T-helper 17 cell (primary cell): ENCODE data around the gene ARMC12. TPM values are rescaled to one million over a fixed set of nuclear protein-coding genes. Genes with fewer than 3 reads are reported as not detected.

Experiments
- ATAC-seq: fragments of 150-1000 bp; cut with Tn5 transposase; 2 replicates; pipeline ENCODE4 v1.10.0; 2021; ENCODE audit warnings: mild to moderate bottlenecking, moderate library complexity
- DNase-seq, 3 donors: peaks; one replicate each; pipeline versions ENCODE4 v3.0.0 to v3.0.0-alpha.2; 2020 to 2021
- H3K9me3 ChIP-seq: one replicate; pipeline ENCODE4 v1.7.0; 2013; ENCODE audit warnings: low read length, mild to moderate bottlenecking; ENCODE audit not compliant: control insufficient read depth, poor library complexity, severe bottlenecking
- H3K27ac Mint-ChIP-seq: one replicate; pipeline ENCODE4 v1.8.0; 2022; ENCODE audit warnings: mild to moderate bottlenecking, moderate library complexity, mixed read lengths
- H3K27me3 Mint-ChIP-seq: one replicate; pipeline ENCODE4 v1.8.0; 2022; ENCODE audit warnings: mixed read lengths
- H3K36me3 Mint-ChIP-seq: one replicate; pipeline ENCODE4 v1.8.0; 2022; ENCODE audit warnings: low read depth, mixed read lengths
- H3K4me1 Mint-ChIP-seq: one replicate; pipeline ENCODE4 v1.8.0; 2022; ENCODE audit warnings: mild to moderate bottlenecking, mixed read lengths
- H3K4me3 Mint-ChIP-seq: one replicate; pipeline ENCODE4 v1.8.0; 2022; ENCODE audit warnings: mild to moderate bottlenecking, moderate library complexity, mixed read lengths
- total RNA-seq, 4 donors: library from RNA in 2 of 4; stranded (reverse) in 2 of 4; gene quantifications; one replicate each; pipeline ENCODE4 v1.2.3 and lab custom pipeline; 2022 to 2026

The ARMC12 gene
- total RNA-seq, 2 donors from 2014 or later, result 0.78 to 1.2 TPM

- peaks cover 9% of the 10 kb centered on the region for H3K4me1 Mint-ChIP-seq
- no peaks in the 10 kb centered on the region for H3K9me3 ChIP-seq
- ATAC-seq, result no peak
- H3K27me3 Mint-ChIP-seq, result peaks cover 51% of the 10 kb centered on the region
- peaks cover 3% of the 10 kb centered on the region for H3K36me3 Mint-ChIP-seq
- no peak within 1 kb of the TSS for H3K27ac Mint-ChIP-seq
- DNase-seq, result no peak
- no peak within 1 kb of the TSS for H3K4me3 Mint-ChIP-seq
These were observed 43.9 kb downstream of the ARMC12 start, which contains the start of gene CLPSL1 for GRCh38 chr6:35780719-35781118. Gene CLPSL1 (plus strand): TSS chr6:35781019. CDS start chr6:35781111, 92 bp downstream.

DNA sequence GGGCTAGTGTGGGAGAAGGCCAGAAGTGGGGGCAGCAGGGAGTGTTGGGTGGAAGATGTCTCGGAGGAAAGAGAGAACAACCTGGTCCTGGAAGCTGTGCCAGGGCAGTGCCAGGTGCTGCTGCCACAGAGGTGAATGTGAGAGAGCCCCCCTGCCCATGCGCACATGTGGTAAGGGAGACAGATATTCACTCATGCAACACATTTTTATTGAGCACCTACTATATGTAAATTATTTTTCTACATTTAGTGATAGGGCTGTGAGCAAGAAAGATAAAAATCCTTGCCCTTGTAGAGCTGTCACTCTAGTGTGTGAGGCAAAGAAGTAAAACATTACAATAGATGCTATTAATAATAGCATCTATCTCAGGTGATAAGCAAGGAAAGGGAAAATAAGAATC lies 44.5 kb downstream of the ARMC12 start:
- H3K4me1 Mint-ChIP-seq, result peaks cover 8% of the 10 kb centered on the region
- peaks cover 54% of the 10 kb centered on the region for H3K27me3 Mint-ChIP-seq
- DNase-seq, result no peak
- no peaks in the 10 kb centered on the region for H3K9me3 ChIP-seq
- H3K4me3 Mint-ChIP-seq, result no peak overlapping the region
- peaks cover 2% of the 10 kb centered on the region for H3K36me3 Mint-ChIP-seq
- no peak for ATAC-seq
- H3K27ac Mint-ChIP-seq, result no peak overlapping the region

DNA sequence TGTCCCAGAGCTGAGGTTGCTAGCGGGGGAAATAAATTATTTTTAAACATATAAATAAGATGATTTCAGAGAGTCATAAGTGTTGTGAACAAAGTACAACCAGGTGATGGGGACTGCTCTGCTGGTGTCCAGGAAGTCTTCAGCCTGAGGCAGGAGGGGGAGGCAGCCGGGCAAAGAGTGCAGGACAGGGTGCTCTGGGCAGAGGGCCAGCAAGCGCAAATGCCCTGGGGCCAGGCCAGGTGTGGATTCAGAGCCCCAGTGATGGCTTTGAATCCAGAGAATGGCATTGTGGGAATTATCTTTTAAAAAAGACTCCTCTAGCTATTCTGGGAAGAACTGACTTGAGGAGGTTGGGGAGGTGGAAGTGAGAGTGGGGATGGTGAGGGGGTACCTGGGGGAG lies 45.6 kb downstream of the ARMC12 start:
- H3K4me1 Mint-ChIP-seq, result peaks cover 5% of the 10 kb centered on the region
- H3K27me3 Mint-ChIP-seq, result peaks cover 63% of the 10 kb centered on the region
- ATAC-seq, result no peak
- peaks cover 2% of the 10 kb centered on the region for H3K36me3 Mint-ChIP-seq
- no peaks in the 10 kb centered on the region for H3K9me3 ChIP-seq
- no peak overlapping the region for H3K27ac Mint-ChIP-seq
- no peak overlapping the region for H3K4me3 Mint-ChIP-seq
- no peak for DNase-seq

DNA sequence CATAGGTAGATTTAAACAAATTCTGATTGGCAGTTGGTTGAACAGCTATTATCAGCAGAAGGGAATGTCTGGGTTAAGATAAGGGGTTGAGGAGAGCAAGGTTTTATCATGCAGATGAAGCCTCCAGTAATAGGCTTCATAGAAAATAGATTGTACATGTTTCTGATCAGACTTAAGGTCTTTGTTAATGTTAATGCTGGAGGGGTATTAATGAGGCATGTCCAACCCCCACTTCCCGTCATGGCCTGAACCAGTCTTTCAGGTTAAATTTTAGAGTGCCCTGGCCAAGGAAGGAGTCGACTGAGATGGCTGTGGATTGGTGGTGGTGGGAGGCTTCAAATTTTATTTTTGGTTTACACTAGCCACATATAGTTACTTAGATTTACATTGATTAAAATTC lies 47.4 kb downstream of the ARMC12 start:
- Mint-ChIP-seq H3K4me1 (peaks cover 3% of the 10 kb centered on the region), H3K27ac (no peak overlapping the region), H3K36me3 (no peaks in the 10 kb centered on the region), H3K4me3 (no peak overlapping the region), H3K27me3 (peaks cover 65% of the 10 kb centered on the region)
- DNase-seq, result no peak
- H3K9me3 ChIP-seq, result no peaks in the 10 kb centered on the region
- no peak for ATAC-seq

- no peaks in the 10 kb centered on the region for H3K9me3 ChIP-seq
- Mint-ChIP-seq H3K27me3 (peaks cover 73% of the 10 kb centered on the region), H3K4me1 (no peaks in the 10 kb centered on the region), H3K27ac (no peak overlapping the region), H3K36me3 (peaks cover 2% of the 10 kb centered on the region), H3K4me3 (no peak overlapping the region)
- ATAC-seq (no peak), DNase-seq (no peak)
These were observed 49.4 kb downstream of the ARMC12 start for GRCh38 chr6:35786272-35786671.

- DNase-seq (no peak), ATAC-seq (no peak)
- no peaks in the 10 kb centered on the region for H3K9me3 ChIP-seq
- Mint-ChIP-seq H3K4me3 (no peak overlapping the region), H3K27me3 (peaks cover 71% of the 10 kb centered on the region), H3K27ac (no peak overlapping the region), H3K36me3 (peaks cover 2% of the 10 kb centered on the region), H3K4me1 (no peaks in the 10 kb centered on the region)
These were observed 50.0 kb downstream of the ARMC12 start for GRCh38 chr6:35786810-35787209.

GRCh38 chr6:35787266-35788218 lies 50.7 kb downstream of the ARMC12 start:
- Mint-ChIP-seq H3K27ac (no peak overlapping the region), H3K4me1 (no peaks in the 10 kb centered on the region), H3K27me3 (peaks cover 64% of the 10 kb centered on the region), H3K36me3 (peaks cover 2% of the 10 kb centered on the region), H3K4me3 (no peak overlapping the region)
- no peaks in the 10 kb centered on the region for H3K9me3 ChIP-seq
- DNase-seq (no peak), ATAC-seq (no peak)

GRCh38 chr6:35788423-35788982 lies 51.7 kb downstream of the ARMC12 start:
- no peaks in the 10 kb centered on the region for H3K9me3 ChIP-seq
- Mint-ChIP-seq H3K27ac (no peak overlapping the region), H3K27me3 (peaks cover 63% of the 10 kb centered on the region), H3K36me3 (peaks cover 2% of the 10 kb centered on the region), H3K4me3 (no peak overlapping the region), H3K4me1 (no peaks in the 10 kb centered on the region)
- ATAC-seq (no peak), DNase-seq (no peak)

DNA sequence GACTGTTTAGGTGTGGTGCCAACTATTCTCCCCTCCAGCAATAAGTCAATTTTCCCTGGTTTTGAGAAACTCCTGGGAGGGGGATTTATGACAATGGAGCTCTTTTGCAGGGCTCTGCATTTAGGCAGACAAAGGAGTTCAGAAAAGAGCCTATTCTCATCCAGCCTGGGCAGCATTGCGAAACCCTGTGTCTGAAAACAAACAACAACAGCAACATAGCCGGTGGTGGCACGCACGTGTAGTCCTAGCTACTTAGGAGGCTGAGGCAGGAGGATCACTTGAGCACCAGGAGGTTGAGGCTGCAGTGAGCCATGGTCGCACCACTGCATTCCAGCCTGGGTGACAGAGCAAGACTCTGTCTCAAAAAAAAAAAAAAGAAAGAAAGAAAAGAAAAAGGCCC lies 53.9 kb downstream of the ARMC12 start:
- H3K27ac Mint-ChIP-seq, result no peak overlapping the region
- H3K36me3 Mint-ChIP-seq, result peaks cover 2% of the 10 kb centered on the region
- H3K27me3 Mint-ChIP-seq, result peaks cover 55% of the 10 kb centered on the region
- H3K4me3 Mint-ChIP-seq, result no peak overlapping the region
- no peak for DNase-seq
- ATAC-seq, result no peak
- no peaks in the 10 kb centered on the region for H3K9me3 ChIP-seq
- H3K4me1 Mint-ChIP-seq, result no peaks in the 10 kb centered on the region

GRCh38 chr6:35794536-35795452 lies 58.0 kb downstream of the ARMC12 start:
- no peaks in the 10 kb centered on the region for H3K4me1 Mint-ChIP-seq
- peaks cover 2% of the 10 kb centered on the region for H3K36me3 Mint-ChIP-seq
- DNase-seq (no peak), ATAC-seq (no peak)
- no peaks in the 10 kb centered on the region for H3K9me3 ChIP-seq
- peaks cover 42% of the 10 kb centered on the region for H3K27me3 Mint-ChIP-seq
- no peak overlapping the region for H3K4me3 Mint-ChIP-seq
- H3K27ac Mint-ChIP-seq, result no peak overlapping the region

DNA sequence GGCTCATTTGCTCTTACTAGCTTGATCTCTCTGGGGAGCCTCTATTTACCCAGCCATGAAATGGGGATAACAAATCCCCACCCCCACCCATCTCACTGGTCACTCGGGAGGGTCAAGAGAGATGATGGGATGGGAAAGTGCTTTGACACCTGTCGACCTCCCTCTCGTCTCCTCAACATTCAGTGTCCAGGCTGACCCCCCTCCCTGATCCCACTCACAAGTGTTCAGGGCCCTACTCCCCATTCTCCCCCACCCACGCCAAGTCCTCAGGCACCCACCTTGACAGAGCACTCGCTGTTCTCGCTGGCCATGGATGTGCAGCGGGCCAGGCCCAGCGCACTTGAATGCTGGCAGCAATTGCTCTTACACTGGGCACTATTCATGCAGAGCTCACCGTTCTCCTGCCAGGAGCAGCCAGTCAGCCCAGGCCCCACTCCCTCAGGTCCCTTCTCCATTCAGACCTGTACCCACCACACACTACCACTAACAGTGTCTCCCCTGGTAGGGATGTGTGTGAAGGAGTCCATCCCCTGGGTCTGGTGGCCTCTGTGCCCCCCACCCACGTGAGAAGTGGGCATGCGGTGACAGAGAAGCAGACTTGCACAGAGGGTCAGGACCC lies 58.7 kb downstream of the ARMC12 start:
- no peak for ATAC-seq
- Mint-ChIP-seq H3K36me3 (no peaks in the 10 kb centered on the region), H3K4me3 (no peak overlapping the region), H3K4me1 (no peaks in the 10 kb centered on the region), H3K27ac (no peak overlapping the region), H3K27me3 (peaks cover 36% of the 10 kb centered on the region)
- DNase-seq, result no peak
- H3K9me3 ChIP-seq, result no peaks in the 10 kb centered on the region

DNA sequence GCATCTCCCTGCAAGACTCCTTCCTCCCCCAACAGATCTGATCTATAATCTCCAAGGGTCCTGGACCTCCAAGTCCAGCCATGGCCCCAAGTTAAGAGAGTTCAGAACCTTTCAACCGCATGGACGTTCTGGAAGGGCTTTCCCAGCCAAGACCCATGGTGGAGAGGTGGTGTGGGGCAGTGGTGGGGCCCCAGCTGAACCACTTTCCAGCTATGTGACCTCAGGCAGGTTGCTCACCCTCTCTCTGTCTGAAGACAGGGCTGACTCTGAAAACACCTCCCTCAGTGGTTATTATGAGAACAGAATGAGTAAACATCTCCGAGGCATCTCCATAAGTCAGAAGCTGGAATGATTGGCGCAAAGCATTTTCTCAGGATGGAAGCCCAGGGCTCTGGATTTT lies 59.4 kb downstream of the ARMC12 start:
- ATAC-seq (no peak), DNase-seq (no peak)
- Mint-ChIP-seq H3K4me1 (no peaks in the 10 kb centered on the region), H3K27me3 (peaks cover 29% of the 10 kb centered on the region), H3K4me3 (no peak overlapping the region), H3K36me3 (no peaks in the 10 kb centered on the region), H3K27ac (peak overlapping the region; percentile 79)
- no peaks in the 10 kb centered on the region for H3K9me3 ChIP-seq
